ENCODE measurements around the gene IRX4.

IRX4 gene

DNA sequence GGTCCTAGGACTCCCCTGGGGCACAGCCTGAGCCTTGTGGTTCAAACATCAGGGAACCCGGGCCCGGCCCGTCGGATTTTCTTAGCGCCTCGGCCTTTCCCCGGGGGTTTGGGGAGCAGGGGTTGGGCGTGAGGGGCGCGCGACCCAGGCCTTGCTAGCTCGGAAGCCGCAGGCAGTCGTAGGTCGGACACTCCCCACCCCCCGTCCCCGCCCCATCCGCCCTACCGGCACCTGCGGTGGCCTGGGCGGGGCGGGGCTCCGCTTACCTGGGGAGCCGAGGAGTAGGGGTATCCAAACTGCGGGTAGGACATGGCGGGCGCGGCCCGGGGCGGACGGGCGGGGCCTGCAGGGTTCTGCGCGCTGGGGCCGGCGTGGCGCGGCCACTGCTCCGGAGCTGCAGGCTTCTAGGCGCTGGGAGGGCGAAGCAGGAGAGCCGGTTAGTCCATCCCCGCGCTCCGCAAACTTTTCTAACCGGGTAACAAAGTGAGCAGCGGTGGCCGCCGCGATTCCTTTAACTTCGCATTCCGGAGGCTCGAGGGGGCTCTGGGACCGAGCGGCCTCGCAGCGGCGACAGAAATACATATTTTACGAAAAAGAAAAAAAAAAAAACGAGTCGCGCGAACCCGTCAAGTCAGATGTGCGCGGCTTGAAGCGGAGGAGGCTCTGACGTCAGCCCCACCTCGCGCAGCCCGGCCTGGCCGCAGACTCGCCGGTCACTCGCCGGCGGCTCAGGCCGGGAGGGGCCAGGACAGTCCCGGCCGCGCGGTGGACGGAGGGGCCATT lies at the start of gene IRX4:
Gene IRX4 (minus strand): TSS at position 589 of the 783 bp plus-strand sequence. CDS start 278 bp downstream, at position 311.
- no peak for DNase-seq
- peaks cover 94% of the 10 kb centered on the region for H3K27me3 ChIP-seq (ENCODE audit: insufficient read depth, low read depth, severe bottlenecking)

DNA sequence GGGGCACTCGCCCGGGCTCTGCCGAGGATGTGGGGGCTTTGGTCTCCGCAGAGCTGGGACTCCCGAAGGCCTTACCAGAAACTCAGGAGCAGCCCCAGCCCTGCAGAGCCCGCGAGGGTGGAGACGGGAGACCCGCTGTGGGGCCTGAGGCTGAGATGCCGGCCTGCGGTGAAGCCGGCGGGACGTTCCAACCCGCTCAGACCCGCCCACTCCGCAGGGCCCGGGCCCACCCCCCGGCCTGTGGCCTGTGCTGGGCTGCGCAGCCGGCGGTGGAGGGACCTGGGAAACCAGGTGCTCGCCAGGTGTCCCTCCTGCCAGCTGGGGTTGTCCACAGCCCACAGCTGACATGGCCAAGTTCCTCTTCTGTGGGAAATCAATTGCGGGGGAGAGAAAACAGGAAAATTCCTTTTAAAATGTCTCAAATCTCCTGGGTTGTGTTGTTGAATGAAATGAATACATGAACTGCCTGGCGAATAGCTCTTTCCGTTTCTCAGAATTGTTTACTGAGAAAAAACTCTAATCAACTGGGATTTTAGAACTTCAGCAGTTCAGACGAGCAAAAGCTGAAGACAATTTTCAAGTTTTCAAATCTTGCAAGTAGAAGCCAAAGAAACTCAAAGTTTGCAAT lies 49.0 kb upstream of the IRX4 start:
- no peak overlapping the region for H3K27ac ChIP-seq
- no peaks in the 10 kb centered on the region for H3K36me3 ChIP-seq
- H3K4me3 ChIP-seq (ENCODE audit: low read depth, low read length) = no peak overlapping the region
- TF ChIP-seq, protein P1, sequence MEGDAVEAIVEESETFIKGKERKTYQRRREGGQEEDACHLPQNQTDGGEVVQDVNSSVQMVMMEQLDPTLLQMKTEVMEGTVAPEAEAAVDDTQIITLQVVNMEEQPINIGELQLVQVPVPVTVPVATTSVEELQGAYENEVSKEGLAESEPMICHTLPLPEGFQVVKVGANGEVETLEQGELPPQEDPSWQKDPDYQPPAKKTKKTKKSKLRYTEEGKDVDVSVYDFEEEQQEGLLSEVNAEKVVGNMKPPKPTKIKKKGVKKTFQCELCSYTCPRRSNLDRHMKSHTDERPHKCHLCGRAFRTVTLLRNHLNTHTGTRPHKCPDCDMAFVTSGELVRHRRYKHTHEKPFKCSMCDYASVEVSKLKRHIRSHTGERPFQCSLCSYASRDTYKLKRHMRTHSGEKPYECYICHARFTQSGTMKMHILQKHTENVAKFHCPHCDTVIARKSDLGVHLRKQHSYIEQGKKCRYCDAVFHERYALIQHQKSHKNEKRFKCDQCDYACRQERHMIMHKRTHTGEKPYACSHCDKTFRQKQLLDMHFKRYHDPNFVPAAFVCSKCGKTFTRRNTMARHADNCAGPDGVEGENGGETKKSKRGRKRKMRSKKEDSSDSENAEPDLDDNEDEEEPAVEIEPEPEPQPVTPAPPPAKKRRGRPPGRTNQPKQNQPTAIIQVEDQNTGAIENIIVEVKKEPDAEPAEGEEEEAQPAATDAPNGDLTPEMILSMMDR (IDR thresholded peaks at IDR 0.05; ENCODE audit: low read depth, low read length) = no peak
- peaks cover 94% of the 10 kb centered on the region for H3K27me3 ChIP-seq (ENCODE audit: insufficient read depth, low read depth, severe bottlenecking)
- no peak for DNase-seq
- H3K9me3 ChIP-seq (ENCODE audit: severe bottlenecking) = peaks cover 4% of the 10 kb centered on the region

More for the DNA sequence above, at the start of gene IRX4:
- Histone ChIP-seq H3K4me3 (ENCODE audit: low read depth, low read length) (peak within 1 kb of the TSS; percentile 24), H3K36me3 (no peaks in the 10 kb centered on the region), H3K27ac (no peak within 1 kb of the TSS), H3K9me3 (ENCODE audit: severe bottlenecking) (peaks cover 61% of the 10 kb centered on the region)
- TF ChIP-seq, protein P1 (IDR thresholded peaks at IDR 0.05; ENCODE audit: low read depth, low read length) = no peak

DNA sequence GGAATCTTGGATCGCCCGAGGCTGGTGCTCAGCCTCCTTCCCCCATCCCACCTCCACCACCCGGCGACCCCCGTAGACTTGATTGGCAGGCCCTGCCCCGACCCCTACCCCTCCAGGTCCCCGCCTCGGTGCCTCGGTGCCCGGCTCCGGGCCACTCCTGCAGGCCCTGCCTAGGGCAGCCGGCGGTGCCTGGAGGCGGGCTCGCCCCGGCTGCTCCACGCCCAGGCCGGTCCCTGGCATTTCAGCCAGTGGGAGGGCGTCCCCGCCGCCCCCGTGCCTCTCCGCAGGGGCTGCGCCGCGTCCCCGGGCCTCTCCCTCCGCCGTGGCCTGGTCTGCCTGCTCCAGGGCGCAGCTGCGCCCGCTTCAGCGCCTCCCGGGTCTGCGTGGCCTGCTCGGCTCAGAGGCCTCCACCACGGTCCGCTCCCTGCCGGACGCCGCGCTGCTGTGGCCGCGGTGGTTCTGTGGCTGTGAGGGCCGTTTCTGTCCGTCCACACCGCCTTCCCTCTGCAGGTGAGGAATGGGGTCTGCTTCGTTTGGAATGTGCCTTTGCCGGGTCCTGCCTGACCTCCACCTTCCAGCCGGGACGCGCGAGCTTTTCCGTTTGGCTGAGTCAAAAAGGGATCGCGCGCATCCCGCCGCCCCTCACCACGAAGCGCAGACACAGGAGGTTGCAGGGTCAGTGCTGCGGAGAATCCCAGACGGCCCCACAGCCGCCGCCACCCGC lies 48.3 kb upstream of the IRX4 start:
- DNase-seq = no peak
- Histone ChIP-seq H3K27me3 (ENCODE audit: insufficient read depth, low read depth, severe bottlenecking) (peaks cover 89% of the 10 kb centered on the region), H3K9me3 (ENCODE audit: severe bottlenecking) (peaks cover 4% of the 10 kb centered on the region), H3K27ac (no peak overlapping the region), H3K4me3 (ENCODE audit: low read depth, low read length) (no peak overlapping the region), H3K36me3 (no peaks in the 10 kb centered on the region)
- TF ChIP-seq, protein P1 (IDR thresholded peaks at IDR 0.05; ENCODE audit: low read depth, low read length) = no peak

DNA sequence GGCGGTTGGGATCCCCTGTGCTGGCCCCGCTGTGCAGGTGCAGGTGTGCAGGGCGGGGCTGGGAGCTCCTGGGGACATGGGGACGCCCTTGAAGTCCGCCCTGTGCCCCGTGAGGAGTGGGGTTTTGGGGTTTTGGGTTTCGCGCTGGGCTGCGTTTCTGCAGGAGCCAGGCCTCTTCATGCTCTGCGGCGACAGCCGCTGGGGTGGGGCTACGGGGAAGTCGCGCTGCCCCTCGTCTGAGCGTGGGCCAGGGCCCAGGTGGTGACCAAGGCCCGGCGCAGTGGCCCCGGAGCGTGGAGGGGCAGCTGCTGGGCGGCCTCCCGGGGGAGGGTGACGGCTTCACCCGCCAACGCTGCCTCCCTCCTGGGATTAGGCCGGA lies 47.8 kb upstream of the IRX4 start:
- H3K27me3 ChIP-seq (ENCODE audit: insufficient read depth, low read depth, severe bottlenecking) = peaks cover 89% of the 10 kb centered on the region
- H3K27ac ChIP-seq = no peak overlapping the region
- TF ChIP-seq, protein P1 (IDR thresholded peaks at IDR 0.05; ENCODE audit: low read depth, low read length) = no peak
- DNase-seq = no peak
- H3K36me3 ChIP-seq = no peaks in the 10 kb centered on the region
- H3K4me3 ChIP-seq (ENCODE audit: low read depth, low read length) = no peak overlapping the region
- H3K9me3 ChIP-seq (ENCODE audit: severe bottlenecking) = peaks cover 4% of the 10 kb centered on the region

DNA sequence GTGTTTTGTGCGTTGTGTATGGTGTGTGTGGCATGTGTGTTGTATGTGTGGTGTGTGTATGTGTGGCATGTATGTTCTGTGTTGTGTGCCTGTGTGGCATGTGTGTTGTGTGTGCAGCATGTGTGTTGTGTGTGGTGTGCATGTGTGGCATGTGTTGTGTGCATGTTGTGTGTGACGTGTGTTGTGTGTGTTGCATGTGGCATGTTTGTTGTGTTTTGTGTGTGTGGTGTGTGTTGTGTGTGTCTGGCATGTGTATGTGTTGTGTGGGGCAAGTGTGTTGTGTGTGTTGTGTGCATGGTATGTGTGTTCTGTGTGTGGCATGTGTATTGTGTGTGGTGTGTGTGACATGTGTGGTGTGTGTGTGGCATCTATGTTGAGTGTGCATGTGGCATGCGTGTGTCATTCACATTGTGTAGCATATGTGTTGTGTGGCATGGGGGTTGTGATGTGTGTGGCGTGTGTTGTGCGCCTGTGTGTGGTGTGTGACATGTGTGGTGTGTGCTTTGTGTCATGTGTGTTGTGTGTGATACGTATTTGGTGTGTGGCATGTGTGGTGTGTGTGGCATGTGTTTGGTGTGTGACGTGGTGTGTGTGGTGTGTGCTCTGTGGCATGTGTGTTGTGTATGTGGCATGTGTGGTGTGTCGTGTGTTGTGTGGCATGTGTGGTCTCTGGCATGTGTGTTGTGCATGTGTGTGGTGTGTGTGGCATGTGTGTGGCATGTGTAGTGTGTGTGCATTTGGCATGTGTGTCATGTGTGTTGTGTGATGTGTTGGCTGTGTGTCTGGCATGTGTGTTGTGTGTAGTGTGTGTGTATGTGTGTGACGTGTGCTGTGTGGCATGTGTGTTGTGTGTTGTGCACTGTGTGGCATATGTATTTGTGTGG lies 46.6 kb upstream of the IRX4 start:
- Histone ChIP-seq H3K4me3 (ENCODE audit: low read depth, low read length) (no peak overlapping the region), H3K27ac (no peak overlapping the region), H3K27me3 (ENCODE audit: insufficient read depth, low read depth, severe bottlenecking) (peaks cover 89% of the 10 kb centered on the region), H3K36me3 (no peaks in the 10 kb centered on the region), H3K9me3 (ENCODE audit: severe bottlenecking) (peaks cover 4% of the 10 kb centered on the region)
- no peak for DNase-seq
- TF ChIP-seq, protein P1 (IDR thresholded peaks at IDR 0.05; ENCODE audit: low read depth, low read length) = no peak
